ENCODE results near the gene ASIC2.

Gene ASIC2

DNA sequence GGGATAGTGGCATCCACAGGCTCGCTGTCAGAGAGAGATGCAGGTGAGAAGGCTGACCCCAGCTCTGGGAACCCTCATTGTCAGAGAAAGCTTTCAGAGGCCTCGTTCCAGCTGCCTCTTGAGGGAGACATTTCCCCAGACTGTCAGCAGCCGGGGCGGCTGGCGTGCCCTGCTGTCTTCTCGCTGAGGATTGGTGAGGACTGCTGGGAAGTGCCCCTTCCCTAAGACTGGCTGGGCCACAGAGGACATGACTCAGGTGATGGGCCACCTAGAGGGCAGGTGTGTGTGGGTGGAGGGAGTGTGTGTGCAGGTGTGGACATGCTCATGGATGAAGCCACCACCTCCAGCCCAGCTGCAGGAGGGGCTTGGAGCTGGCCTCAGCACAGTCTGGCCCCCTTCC lies 276.2 kb downstream of the ASIC2 start:
- no peak overlapping the region for H3K4me3 ChIP-seq (ENCODE audit: low read depth, low read length)
- DNase-seq (ENCODE audit: low read depth): no peak
- TF ChIP-seq, protein P1, sequence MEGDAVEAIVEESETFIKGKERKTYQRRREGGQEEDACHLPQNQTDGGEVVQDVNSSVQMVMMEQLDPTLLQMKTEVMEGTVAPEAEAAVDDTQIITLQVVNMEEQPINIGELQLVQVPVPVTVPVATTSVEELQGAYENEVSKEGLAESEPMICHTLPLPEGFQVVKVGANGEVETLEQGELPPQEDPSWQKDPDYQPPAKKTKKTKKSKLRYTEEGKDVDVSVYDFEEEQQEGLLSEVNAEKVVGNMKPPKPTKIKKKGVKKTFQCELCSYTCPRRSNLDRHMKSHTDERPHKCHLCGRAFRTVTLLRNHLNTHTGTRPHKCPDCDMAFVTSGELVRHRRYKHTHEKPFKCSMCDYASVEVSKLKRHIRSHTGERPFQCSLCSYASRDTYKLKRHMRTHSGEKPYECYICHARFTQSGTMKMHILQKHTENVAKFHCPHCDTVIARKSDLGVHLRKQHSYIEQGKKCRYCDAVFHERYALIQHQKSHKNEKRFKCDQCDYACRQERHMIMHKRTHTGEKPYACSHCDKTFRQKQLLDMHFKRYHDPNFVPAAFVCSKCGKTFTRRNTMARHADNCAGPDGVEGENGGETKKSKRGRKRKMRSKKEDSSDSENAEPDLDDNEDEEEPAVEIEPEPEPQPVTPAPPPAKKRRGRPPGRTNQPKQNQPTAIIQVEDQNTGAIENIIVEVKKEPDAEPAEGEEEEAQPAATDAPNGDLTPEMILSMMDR (IDR thresholded peaks at IDR 0.05; ENCODE audit: insufficient read depth, low read depth, low read length, missing control alignments): no peak

DNA sequence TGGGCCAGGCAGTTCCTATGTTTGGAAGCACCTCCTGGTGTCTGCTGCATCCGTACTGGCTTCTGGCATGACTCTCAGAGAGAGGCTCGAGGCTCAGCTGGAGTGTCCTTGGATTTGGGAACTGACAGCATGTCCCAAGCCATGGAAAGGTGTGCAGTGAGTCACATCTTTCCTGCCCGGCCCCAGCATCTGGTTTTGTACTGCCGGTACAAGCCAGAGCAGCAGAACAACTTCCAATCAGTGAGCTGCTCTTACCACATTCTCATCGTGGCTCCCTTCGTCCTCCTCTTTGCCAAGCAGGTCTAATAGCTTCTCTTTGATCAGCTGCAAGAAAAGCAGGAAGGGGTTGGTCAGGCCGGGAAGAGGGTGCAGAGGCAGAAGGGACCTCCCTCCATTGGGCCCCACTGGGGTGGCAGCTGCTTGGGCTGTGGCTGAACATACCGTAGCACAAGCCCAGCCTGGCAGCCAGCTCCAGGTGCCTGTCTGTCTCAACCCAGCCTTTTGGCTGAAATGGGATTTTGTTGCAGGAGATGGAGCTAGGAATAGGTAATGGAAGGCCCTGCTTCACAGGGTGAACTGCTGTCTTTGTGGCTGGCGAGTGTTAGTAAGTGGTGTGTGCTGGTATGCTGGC lies 277.3 kb downstream of the ASIC2 start:
- no peak overlapping the region for H3K4me3 ChIP-seq (ENCODE audit: low read depth, low read length)
- no peak for DNase-seq (ENCODE audit: low read depth)
- TF ChIP-seq, protein P1 (IDR thresholded peaks at IDR 0.05; ENCODE audit: insufficient read depth, low read depth, low read length, missing control alignments): no peak

GRCh38 chr17:33014751-33015150 lies 278.3 kb downstream of the ASIC2 start:
- TF ChIP-seq, protein P1 (IDR thresholded peaks at IDR 0.05; ENCODE audit: insufficient read depth, low read depth, low read length, missing control alignments): no peak
- no peak for DNase-seq (ENCODE audit: low read depth)
- no peak overlapping the region for H3K4me3 ChIP-seq (ENCODE audit: low read depth, low read length)

DNA sequence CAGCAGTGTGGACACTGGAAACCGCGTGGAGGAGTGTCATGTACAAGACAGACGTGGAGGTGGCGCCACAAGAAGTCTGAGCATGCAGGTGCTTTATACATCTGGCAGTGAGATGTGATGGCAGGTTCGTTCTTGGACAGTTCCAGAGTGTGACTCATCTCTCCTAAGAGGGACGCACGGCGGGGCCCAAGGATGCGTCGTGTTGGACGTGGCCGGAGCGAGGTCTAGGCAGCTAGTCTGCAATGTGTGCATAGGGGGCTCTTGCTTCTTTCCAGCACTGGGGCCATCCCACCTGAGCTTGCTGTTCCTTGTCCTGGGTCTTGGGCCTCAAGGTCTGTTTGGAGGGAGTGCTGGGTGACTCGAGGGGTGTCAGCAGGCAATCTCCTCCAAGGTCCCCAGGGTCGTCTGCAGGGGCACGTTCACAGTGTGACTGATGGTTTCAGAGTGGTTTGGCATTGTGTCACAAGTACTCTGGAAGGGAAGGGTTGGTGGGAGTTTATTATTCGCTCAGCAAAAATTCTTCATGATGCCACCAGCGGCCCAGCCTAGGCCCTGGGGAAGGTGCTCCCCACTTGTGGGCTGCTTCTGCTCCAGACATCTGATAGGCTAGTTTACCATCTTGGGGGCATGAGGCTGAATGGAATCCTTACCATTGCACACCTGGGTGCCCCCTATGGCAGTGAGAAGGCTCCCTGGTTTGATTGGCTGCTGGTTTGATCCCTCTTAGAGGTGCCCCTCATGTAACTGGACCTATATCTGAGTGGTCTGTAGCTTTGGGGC lies 279.3 kb downstream of the ASIC2 start:
- TF ChIP-seq, protein P1 (IDR thresholded peaks at IDR 0.05; ENCODE audit: insufficient read depth, low read depth, low read length, missing control alignments): no peak
- no peak overlapping the region for H3K4me3 ChIP-seq (ENCODE audit: low read depth, low read length)
- DNase-seq (ENCODE audit: low read depth): no peak

DNA sequence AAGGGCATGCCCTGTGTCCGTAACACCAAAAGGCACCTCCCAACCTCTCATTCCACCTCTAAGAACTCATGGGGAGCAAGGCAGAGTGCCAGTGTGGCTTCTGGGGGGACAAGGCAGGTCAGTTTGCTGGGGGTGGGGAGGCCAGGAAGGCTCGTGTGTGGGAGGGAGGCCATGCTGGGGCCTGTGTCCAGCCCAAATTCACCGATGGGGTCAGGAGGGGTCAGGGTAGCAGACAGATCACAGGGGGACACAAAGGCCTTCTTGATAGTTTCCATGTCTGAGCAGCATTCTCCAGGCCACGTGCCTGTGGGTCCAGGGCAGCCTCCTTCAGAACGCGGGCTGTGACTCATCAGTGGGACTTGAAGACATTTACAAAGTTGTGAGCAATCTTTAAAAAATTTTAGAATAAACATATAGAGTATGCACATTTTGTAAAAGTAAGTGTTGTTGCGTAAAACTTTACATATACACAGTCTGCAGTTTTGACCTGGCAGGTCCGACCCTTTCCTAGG lies 280.5 kb downstream of the ASIC2 start:
- TF ChIP-seq, protein P1 (IDR thresholded peaks at IDR 0.05; ENCODE audit: insufficient read depth, low read depth, low read length, missing control alignments): no peak
- H3K4me3 ChIP-seq (ENCODE audit: low read depth, low read length): no peak overlapping the region
- DNase-seq (ENCODE audit: low read depth): no peak

DNA sequence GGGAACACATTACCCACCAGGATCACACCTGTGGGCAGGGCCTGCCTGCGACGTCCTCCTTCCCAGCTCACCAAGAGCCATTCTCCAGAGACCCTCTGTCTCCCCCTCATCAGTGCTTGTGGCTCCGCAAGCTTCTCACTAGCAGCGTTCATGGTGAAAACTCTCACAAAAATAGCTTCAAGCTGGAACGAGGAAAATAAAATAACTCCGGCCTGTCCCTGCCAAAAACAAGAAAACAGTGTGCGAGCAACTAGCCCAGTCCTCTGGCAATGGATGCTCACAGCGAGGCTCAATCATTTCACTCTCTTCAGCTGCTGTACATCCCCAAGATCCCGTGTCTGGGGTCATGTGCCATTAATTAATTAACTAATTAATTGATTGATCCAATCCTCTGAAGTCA lies 283.5 kb downstream of the ASIC2 start:
- TF ChIP-seq, protein P1 (IDR thresholded peaks at IDR 0.05; ENCODE audit: insufficient read depth, low read depth, low read length, missing control alignments): no peak
- no peak for DNase-seq (ENCODE audit: low read depth)
- no peak overlapping the region for H3K4me3 ChIP-seq (ENCODE audit: low read depth, low read length)
